H1 (cell line): ENCODE results near the gene ELL2. TPM values are rescaled to one million over a fixed set of nuclear protein-coding genes. Genes with fewer than 3 reads are reported as not detected.

ENCODE experiments used
- CHD1 ChIP-seq: IDR thresholded peaks from 2 replicates; pipeline ENCODE4 v1.6.1; 2012; ENCODE audit warnings: low read depth, low read length, improper control_type of control experiment
- CHD2 ChIP-seq: IDR thresholded peaks from 2 replicates; pipeline ENCODE4 v1.6.1; 2012; ENCODE audit warnings: low read length, improper control_type of control experiment
- SP4 ChIP-seq: IDR thresholded peaks from 2 replicates; pipeline ENCODE4 v1.6.1; 2012; ENCODE audit warnings: low read length, inconsistent platforms
- SUZ12 ChIP-seq: fragments of 200-600 bp; sonication (generic); IDR thresholded peaks from 2 replicates; pipeline ENCODE4 v1.6.1; 2012; ENCODE audit warnings: mild to moderate bottlenecking, inconsistent platforms, low read length, moderate library complexity, mixed read lengths
- TBP ChIP-seq: IDR thresholded peaks from 2 replicates; pipeline ENCODE4 v1.6.1; 2011; ENCODE audit warnings: low read depth, low read length, improper control_type of control experiment
- polyA plus RNA-seq, 7 experiments: library from polyadenylated mRNA; depleted of rRNA in 3 of 7; stranded (reverse) in 5 of 7; unstranded in 2 of 7; fragments of >200 nt in 5 of 7; fragments of 200-250 nt in 2 of 7; gene quantifications; 1 replicate in 5 of 7; 2 replicates in 1 of 7; 4 replicates in 1 of 7; pipeline versions ENCODE4 v1.2.1 to v1.2.3, GENCODE V29; 2011 to 2013; ENCODE audit warnings: missing spikeins in 2 of 7, mixed read lengths in 2 of 7
- total RNA-seq: library from RNA; stranded (reverse); fragmentation: NEBNext Ultra II Directional; extraction: Animal tissue kit (Norgen Biotek cat#: 25700); gene quantifications from 2 replicates; pipeline ENCODE4 v1.2.1, GENCODE V29; 2021
- TF ChIP-seq, protein P1 (sequence below): IDR thresholded peaks from 2 replicates; pipeline ENCODE4 v1.6.1; 2012; ENCODE audit warnings: inconsistent platforms

The ELL2 gene
- total and polyA plus RNA-seq, 2 of the 8 experiments (the other 6 are each of a cell fraction or from before 2014, with no cell fraction given): 6.3 to 29.4 TPM

DNA sequence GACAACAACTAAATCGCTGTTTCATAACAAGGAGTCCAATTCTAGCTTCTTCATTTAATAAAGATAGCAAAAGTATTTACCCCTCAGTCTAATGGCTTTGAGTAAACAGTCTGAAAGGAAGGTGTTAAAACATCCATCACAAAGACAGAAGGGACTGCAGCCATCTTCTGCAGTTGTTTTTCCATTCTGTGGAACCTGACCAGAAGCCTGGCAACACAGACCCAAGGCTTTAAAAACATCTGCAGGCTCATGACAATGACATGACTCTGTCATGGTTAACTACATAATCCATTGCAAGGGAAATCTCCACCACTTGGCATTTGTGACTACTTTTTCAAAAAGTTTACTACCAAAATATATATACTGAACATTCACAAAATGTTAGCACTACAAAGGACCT is 51.9 kb downstream of the ELL2 start (continued):
- TF ChIP-seq SUZ12 (no peak), TBP (no peak), SP4 (no peak), CHD1 (no peak), CHD2 (no peak)
- TF ChIP-seq, protein P1, sequence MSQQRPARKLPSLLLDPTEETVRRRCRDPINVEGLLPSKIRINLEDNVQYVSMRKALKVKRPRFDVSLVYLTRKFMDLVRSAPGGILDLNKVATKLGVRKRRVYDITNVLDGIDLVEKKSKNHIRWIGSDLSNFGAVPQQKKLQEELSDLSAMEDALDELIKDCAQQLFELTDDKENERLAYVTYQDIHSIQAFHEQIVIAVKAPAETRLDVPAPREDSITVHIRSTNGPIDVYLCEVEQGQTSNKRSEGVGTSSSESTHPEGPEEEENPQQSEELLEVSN: no peak
- TF ChIP-seq, all 59 proteins: peak for 0
